HG03571 (cell line): ENCODE results near the gene NGFR.

ENCODE experiments used
- ATAC-seq: cut with Tn5 transposase; IDR thresholded peaks from one replicate; pipeline ENCODE4 v1.9.1; 2021; ENCODE audit not compliant: unreplicated experiment

NGFR gene, protein sequence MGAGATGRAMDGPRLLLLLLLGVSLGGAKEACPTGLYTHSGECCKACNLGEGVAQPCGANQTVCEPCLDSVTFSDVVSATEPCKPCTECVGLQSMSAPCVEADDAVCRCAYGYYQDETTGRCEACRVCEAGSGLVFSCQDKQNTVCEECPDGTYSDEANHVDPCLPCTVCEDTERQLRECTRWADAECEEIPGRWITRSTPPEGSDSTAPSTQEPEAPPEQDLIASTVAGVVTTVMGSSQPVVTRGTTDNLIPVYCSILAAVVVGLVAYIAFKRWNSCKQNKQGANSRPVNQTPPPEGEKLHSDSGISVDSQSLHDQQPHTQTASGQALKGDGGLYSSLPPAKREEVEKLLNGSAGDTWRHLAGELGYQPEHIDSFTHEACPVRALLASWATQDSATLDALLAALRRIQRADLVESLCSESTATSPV

DNA sequence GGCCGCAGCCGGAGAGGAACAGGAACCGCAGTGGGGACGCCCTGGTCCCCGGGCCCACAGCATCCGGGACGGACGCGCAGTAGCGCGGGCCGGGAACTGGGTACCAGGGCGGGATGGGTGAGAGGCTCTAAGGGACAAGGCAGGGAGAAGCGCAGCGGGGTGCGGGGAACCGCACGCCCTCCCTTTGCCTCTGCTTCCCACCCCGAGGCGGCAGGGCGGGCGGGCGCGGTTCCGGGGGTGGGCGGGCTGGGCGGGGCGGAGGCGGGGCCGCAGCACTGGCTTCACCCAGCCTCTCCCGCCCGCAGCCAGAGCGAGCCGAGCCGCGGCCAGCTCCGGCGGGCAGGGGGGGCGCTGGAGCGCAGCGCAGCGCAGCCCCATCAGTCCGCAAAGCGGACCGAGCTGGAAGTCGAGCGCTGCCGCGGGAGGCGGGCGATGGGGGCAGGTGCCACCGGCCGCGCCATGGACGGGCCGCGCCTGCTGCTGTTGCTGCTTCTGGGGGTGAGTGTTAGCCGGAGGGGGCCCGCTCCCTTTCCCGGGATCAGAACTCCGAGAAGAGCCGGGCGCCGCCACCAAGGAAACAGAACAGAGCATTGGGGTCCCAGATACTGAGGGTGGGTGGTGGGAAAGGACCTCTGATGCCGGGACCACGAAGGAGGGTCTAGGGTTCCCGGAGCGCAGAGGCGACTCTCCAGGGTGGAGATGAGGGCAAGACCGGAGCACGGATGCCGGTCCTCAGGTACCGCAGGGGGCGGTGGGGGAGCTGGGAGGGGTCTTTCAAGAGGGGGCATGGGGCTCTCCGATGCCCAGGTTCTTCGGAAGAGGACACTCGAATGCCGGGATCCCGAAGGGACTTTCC is at the start of gene NGFR:
NGFR (plus strand) TSS at position 308 of the 856 bp plus-strand sequence; CDS start at position 433, 125 bp downstream.
- ATAC-seq = no peak

GRCh38 chr17:49445591-49445990 is 49.5 kb upstream of the NGFR start:
- ATAC-seq = no peak

DNA sequence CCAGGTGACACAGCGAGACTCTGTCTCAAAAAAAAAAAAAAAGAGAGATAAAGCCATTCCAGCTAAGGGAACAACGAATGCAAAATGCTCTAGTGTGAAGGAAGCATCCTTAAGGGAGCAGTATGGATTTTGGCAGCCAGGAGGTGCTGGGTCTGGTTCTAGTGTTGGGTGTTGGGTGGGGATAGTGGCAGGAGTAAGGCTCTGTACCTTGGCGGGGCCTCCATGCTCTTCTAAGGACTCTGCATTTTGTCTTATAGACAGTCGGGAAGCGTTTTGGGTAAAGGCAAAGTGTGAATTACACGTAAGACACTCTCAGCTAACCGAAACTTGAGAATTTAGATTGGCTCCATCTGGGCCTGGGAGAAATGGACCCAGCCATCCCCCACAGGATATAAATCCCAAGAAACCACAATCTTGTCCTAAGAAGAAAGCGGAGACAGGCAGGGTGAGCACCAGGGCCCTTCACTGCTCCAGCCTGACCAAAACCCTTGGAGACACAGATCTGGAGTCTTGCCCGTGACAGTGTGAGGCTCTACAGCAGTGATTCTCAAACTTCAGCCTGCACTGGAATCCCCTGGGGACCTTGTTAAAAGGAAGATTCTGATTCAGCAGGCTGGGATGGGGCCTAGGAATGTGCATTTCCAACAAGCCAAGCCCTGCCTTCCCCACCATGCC is 47.3 kb upstream of the NGFR start:
- no peak for ATAC-seq

- ATAC-seq = no peak
Observed at GRCh38 chr17:49450181-49450580, 44.9 kb upstream of the NGFR start.

GRCh38 chr17:49450735-49451134 is 44.4 kb upstream of the NGFR start:
- ATAC-seq = no peak

- ATAC-seq = no peak
Observed at GRCh38 chr17:49452201-49452600, 42.9 kb upstream of the NGFR start.

- no peak for ATAC-seq
Observed at GRCh38 chr17:49452661-49453060, 42.4 kb upstream of the NGFR start.

- ATAC-seq = no peak
Observed at GRCh38 chr17:49454050-49454449, 41.0 kb upstream of the NGFR start.

GRCh38 chr17:49455272-49455861 is 39.7 kb upstream of the NGFR start:
- ATAC-seq = no peak

- no peak for ATAC-seq
Observed at GRCh38 chr17:49456183-49456965, 38.7 kb upstream of the NGFR start.

DNA sequence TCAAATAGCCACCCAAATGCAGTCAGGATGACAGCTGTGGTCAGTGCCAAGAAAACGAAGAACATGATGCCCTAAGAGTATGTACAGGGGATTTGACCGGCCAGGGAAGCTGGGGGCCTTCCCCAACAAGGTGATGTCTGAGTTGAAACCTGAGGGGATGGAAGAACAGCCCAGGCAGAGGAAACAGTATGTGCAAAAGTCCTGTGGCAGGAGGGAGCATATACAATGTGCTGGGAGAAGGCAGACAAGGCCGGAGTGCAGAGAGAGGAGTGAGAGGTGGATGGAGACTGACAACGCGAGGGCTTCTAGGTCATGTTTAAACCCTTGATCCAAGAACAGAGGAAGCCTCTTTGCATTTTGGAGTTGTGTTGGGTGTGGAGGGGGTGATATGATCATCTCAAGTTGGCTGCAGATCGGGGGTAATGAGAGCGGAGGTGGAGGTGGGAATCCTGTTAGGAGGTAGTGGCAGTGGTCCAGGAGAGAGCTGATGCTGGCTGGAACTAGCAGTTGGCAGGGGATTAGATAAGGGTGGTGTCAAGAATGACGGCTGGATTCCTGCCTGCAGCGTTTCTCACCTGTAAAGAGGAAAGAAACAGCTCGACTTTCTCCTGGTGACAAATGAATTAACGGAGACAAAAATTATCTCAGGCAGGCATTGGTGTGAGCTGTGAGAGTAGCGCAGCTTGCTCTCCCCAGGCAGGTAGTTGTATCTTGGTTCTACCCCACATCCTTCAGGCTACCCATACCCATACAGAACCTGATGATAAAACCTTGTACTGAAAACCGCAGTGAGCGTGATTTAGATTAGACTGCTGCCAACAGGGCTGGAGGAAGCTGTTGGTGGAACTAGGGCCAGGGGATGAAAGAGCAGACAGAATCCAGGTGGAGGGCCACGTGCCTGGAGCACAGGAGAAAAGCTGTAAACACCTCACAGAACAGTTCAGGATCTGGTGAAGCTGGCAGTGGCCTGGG is 37.2 kb upstream of the NGFR start:
- no peak for ATAC-seq

DNA sequence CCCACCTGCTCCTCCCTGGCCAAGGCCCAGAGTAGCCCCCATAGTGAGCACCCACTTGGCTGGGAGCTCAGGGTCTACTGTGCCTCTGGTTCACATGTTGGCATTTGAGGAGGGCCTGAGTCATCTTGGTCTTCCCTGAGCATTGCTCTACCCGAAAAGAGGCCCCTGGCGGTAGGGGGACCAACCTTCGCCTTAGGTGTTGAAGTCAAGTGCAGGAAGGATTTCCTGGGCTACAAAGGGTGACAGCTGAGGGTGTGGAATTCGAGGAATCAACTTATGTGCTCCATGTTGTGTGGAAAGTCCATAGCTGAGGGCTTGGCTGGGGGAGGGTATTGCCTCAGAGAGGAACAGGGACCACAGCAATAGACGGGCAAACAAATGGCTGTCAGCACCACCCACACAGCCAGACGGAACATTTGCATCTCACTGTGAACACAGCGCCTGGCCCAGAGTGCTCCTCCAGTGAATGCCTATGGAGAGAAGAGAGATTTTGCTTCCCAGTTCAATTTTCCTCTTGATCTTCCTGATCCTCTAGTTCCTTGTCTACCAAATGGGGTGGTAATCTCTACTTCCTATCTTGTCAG is 35.6 kb upstream of the NGFR start:
- ATAC-seq = no peak

DNA sequence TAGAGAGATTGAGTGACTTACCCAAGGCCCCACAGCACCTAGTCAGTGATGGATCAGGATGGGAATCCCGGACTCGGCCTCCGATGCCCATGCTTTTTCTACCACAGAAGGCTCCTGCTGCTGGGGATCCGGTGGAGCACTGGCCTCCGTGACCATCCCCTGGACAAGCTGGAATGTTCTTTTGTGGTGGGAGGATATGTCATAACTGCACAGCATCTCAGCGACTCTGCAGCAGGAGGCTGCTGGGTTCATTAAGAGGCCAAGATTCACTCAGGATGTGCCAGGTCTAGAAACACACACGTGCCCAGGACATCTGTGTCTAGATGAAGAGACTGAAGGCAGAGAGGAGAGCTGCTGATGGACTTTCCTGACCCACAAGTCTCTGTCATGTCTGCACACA is 34.7 kb upstream of the NGFR start:
- ATAC-seq = no peak

GRCh38 chr17:49461580-49461979 is 33.5 kb upstream of the NGFR start:
- ATAC-seq = no peak

- ATAC-seq = no peak
Observed at GRCh38 chr17:49464049-49464448, 31.0 kb upstream of the NGFR start.

GRCh38 chr17:49465331-49465903 is 29.7 kb upstream of the NGFR start:
- ATAC-seq = no peak

GRCh38 chr17:49466436-49466835 is 28.7 kb upstream of the NGFR start:
- no peak for ATAC-seq

- ATAC-seq = no peak
Observed at GRCh38 chr17:49467175-49467574, 27.9 kb upstream of the NGFR start.
